Panc1 (cell line): ENCODE measurements around the gene CDC42EP3.

Source experiments
- POLR2AphosphoS5 ChIP-seq: IDR thresholded peaks from 2 replicates; pipeline ENCODE4 v1.6.1; 2012; ENCODE audit warnings: mild to moderate bottlenecking, low read depth, low read length, moderate library complexity
- TCF7L2 ChIP-seq: IDR thresholded peaks from 2 replicates; pipeline ENCODE4 v1.6.1; 2011; ENCODE audit warnings: mild to moderate bottlenecking, low read depth, low read length, inconsistent platforms
- TF ChIP-seq, protein P1 (sequence below): fragments of 450-650 bp; IDR thresholded peaks from 2 replicates; pipeline ENCODE4 v1.5.1; 2017; ENCODE audit warnings: mild to moderate bottlenecking
- TF ChIP-seq, protein P2 (sequence below), 2 experiments: IDR thresholded peaks; 2 replicates each; pipeline ENCODE4 v1.6.1; 2011 to 2012; ENCODE audit warnings: low read depth in 2 of 2, control low read depth in 1 of 2, low read length in 1 of 2, mild to moderate bottlenecking in 1 of 2, moderate library complexity in 1 of 2; ENCODE audit not compliant: insufficient read depth in 1 of 2

DNA sequence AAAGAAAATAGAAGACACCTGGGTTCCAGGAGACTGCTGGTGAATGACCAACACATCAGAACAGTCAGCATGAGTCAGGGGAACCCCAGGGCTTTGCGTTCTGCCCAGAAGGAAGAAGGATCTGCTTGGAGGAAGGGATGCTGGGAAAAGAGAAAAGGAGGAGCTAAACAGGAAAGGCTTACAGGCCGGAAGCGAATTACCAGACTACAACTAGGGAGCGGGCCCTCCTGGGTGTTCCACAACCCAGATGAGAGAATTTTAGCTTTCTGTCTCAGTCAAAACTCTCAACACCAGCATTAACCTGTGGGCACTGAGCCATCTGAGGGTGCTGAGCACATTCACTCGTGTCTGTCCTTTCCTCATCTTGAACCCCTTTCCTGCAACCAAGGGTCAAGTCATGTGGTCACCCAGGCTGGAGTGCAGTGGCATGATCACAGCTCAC is 19.2 kb downstream of the CDC42EP3 start:
- TF ChIP-seq TCF7L2 (no peak), POLR2AphosphoS5 (no peak)
- TF ChIP-seq, protein P1, sequence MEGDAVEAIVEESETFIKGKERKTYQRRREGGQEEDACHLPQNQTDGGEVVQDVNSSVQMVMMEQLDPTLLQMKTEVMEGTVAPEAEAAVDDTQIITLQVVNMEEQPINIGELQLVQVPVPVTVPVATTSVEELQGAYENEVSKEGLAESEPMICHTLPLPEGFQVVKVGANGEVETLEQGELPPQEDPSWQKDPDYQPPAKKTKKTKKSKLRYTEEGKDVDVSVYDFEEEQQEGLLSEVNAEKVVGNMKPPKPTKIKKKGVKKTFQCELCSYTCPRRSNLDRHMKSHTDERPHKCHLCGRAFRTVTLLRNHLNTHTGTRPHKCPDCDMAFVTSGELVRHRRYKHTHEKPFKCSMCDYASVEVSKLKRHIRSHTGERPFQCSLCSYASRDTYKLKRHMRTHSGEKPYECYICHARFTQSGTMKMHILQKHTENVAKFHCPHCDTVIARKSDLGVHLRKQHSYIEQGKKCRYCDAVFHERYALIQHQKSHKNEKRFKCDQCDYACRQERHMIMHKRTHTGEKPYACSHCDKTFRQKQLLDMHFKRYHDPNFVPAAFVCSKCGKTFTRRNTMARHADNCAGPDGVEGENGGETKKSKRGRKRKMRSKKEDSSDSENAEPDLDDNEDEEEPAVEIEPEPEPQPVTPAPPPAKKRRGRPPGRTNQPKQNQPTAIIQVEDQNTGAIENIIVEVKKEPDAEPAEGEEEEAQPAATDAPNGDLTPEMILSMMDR = no peak
- TF ChIP-seq, protein P2, sequence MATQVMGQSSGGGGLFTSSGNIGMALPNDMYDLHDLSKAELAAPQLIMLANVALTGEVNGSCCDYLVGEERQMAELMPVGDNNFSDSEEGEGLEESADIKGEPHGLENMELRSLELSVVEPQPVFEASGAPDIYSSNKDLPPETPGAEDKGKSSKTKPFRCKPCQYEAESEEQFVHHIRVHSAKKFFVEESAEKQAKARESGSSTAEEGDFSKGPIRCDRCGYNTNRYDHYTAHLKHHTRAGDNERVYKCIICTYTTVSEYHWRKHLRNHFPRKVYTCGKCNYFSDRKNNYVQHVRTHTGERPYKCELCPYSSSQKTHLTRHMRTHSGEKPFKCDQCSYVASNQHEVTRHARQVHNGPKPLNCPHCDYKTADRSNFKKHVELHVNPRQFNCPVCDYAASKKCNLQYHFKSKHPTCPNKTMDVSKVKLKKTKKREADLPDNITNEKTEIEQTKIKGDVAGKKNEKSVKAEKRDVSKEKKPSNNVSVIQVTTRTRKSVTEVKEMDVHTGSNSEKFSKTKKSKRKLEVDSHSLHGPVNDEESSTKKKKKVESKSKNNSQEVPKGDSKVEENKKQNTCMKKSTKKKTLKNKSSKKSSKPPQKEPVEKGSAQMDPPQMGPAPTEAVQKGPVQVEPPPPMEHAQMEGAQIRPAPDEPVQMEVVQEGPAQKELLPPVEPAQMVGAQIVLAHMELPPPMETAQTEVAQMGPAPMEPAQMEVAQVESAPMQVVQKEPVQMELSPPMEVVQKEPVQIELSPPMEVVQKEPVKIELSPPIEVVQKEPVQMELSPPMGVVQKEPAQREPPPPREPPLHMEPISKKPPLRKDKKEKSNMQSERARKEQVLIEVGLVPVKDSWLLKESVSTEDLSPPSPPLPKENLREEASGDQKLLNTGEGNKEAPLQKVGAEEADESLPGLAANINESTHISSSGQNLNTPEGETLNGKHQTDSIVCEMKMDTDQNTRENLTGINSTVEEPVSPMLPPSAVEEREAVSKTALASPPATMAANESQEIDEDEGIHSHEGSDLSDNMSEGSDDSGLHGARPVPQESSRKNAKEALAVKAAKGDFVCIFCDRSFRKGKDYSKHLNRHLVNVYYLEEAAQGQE (IDR thresholded peaks at IDR 0.05; ENCODE audit: insufficient read depth in 1 of 2, low read depth in 2 of 2, low read length in 1 of 2) = no peak
